SU-DHL-6 (cell line): ENCODE results near the gene RBFOX2.

Experiments used
- CTCF ChIP-seq: fragments of 200-600 bp; sonication (generic); IDR thresholded peaks from one replicate; pipeline ENCODE4 v1.5.1; 2017; ENCODE audit warnings: antibody characterized with exemption, mild to moderate bottlenecking, low read length, moderate library complexity; ENCODE audit not compliant: insufficient read depth, poor library complexity, severe bottlenecking
- EZH2phosphoT487 ChIP-seq: fragments of 200-600 bp; sonication (generic), shearing (Covaris generic); conservative IDR thresholded peaks from 2 replicates; pipeline ENCODE4 v1.6.1; 2018; ENCODE audit warnings: mild to moderate bottlenecking, antibody characterized with exemption, low read length, moderate library complexity, mixed read lengths

- TF ChIP-seq CTCF = no peak
- TF ChIP-seq EZH2phosphoT487 = no peak
These were observed 167.2 kb downstream of the RBFOX2 start for GRCh38 chr22:35861451-35861850.
